K562 (cell line): Measurements from ENCODE around the gene CTNNA3. TPM values are rescaled to one million over a fixed set of nuclear protein-coding genes. Genes with fewer than 3 reads are reported as not detected.

Experiments
- ATAC-seq: fragments of 200-7000 bp; cut with Tn5 transposase; 3 replicates; pipeline ENCODE4 v1.9.1; 2020; ENCODE audit warnings: moderate library complexity
- BruUV-seq: library from RNA; stranded (reverse); fragments of 400-500 nt; replicated peaks from 2 replicates; lab custom pipeline; 2021; lab: Mats Ljungman, UMichigan
- CTCF ChIA-PET: fragments of 300-600 bp; formaldehyde crosslinking; extraction: SDS; loops from one replicate; lab custom pipeline; 2021; ENCODE audit warnings: low intra/inter-chr PET ratio; lab: Yijun Ruan, JAX
- POLR2A ChIA-PET: fragments of 300-600, 350-650 bp; sonication (Branson Sonifier 250); formaldehyde crosslinking; extraction: SDS; loops from one replicate; lab custom pipeline; 2021; ENCODE audit warnings: antibody characterized with exemption, inconsistent platforms; lab: Yijun Ruan, JAX
- DNase-seq, 4 experiments: peaks; one replicate each; pipeline versions ENCODE4 v3.0.0 to v3.0.0-alpha.2; 2011 to 2018; ENCODE audit warnings: low spot score in 3 of 4, mixed read lengths in 3 of 4; ENCODE audit errors: extremely low read depth in 1 of 4
- FAIRE-seq: peaks from 2 replicates; lab custom pipeline; 2011; peaks lifted over from hg19 to GRCh38; lab: Jason Lieb, UNC
- H2AFZ ChIP-seq: 2 replicates; pipeline ENCODE4 v1.6.0; 2011; ENCODE audit warnings: low read depth, low read length, control low read depth, inconsistent platforms
- H3K27ac ChIP-seq: fragments of 200-600 bp; 3 replicates; pipeline ENCODE4 v1.8.0; 2011; ENCODE audit warnings: low read depth, mild to moderate bottlenecking, control low read depth, inconsistent platforms, low read length, moderate library complexity, mixed read lengths; ENCODE audit errors: extremely low read depth
- H3K27me3 ChIP-seq, 2 experiments: fragments of 300-600 bp in 1 of 2; 2 replicates in 1 of 2; 3 replicates in 1 of 2; pipeline versions ENCODE4 v1.6.0 to v1.8.0; 2011; ENCODE audit warnings: inconsistent platforms in 2 of 2, low read length in 2 of 2, mild to moderate bottlenecking in 1 of 2, mixed read lengths in 1 of 2, moderate library complexity in 1 of 2; ENCODE audit not compliant: control insufficient read depth in 2 of 2, insufficient read depth in 2 of 2
- H3K36me3 ChIP-seq: fragments of 300-600 bp; 3 replicates; pipeline ENCODE4 v1.8.0; 2011; ENCODE audit warnings: mild to moderate bottlenecking, low read length, inconsistent platforms; ENCODE audit not compliant: control insufficient read depth, insufficient read depth
- H3K4me1 ChIP-seq, 2 experiments: fragments of 200-600 bp in 1 of 2; replicated peaks in 1 of 2; 2 replicates in 1 of 2; 3 replicates in 1 of 2; pipeline versions ENCODE4 v1.5.1 to v1.8.0; 2011; ENCODE audit warnings: inconsistent platforms in 2 of 2, low read length in 2 of 2, mild to moderate bottlenecking in 1 of 2, mixed read lengths in 1 of 2, moderate library complexity in 1 of 2; ENCODE audit not compliant: control insufficient read depth in 2 of 2, insufficient read depth in 2 of 2
- H3K4me2 ChIP-seq: 2 replicates; pipeline ENCODE4 v1.6.1; 2011; ENCODE audit warnings: low read length, control low read depth, inconsistent platforms, mixed read lengths; ENCODE audit not compliant: insufficient read depth
- H3K4me3 ChIP-seq: fragments of 200-600 bp; sonication (generic), shearing (Covaris generic); 2 replicates; pipeline ENCODE4 v1.5.1; 2016; ENCODE audit warnings: control low read depth, inconsistent platforms
- H3K79me2 ChIP-seq: fragments of 200-600 bp; 3 replicates; pipeline ENCODE4 v1.8.0; 2011; ENCODE audit warnings: low read length, inconsistent platforms; ENCODE audit not compliant: control insufficient read depth, insufficient read depth
- H3K9ac ChIP-seq, 2 experiments: 2 replicates each; pipeline versions ENCODE4 v1.6.0 to v1.6.1; 2011; ENCODE audit warnings: low read depth in 2 of 2, low read length in 2 of 2, control low read depth in 1 of 2, inconsistent platforms in 1 of 2, mild to moderate bottlenecking in 1 of 2, mixed read lengths in 1 of 2; ENCODE audit not compliant: insufficient read depth in 1 of 2
- H3K9me1 ChIP-seq: one replicate; pipeline ENCODE4 v1.6.0; 2011; ENCODE audit warnings: inconsistent platforms, mild to moderate bottlenecking, low read length, moderate library complexity; ENCODE audit not compliant: control insufficient read depth, insufficient read depth
- H3K9me3 ChIP-seq: replicated peaks from 2 replicates; pipeline ENCODE4 v1.5.1; 2011; ENCODE audit warnings: low read depth, low read length, inconsistent platforms; ENCODE audit not compliant: control insufficient read depth, insufficient read depth
- H4K20me1 ChIP-seq: replicated peaks from 2 replicates; pipeline ENCODE4 v1.6.1; 2011; ENCODE audit warnings: low read length, inconsistent platforms, mixed read lengths; ENCODE audit not compliant: control insufficient read depth, insufficient read depth
- ATF1 ChIP-seq, 2 experiments: fragments of 450-650 bp in 1 of 2; IDR thresholded peaks; 2 replicates each; pipeline ENCODE4 v1.6.1; 2016; ENCODE audit warnings: missing compliant biosample characterization in 1 of 2, missing genetic modification characterization in 1 of 2
- BRCA1 ChIP-seq, 2 experiments: fragments of 450-650 bp in 1 of 2; sonication (generic) in 1 of 2; formaldehyde crosslinking in 1 of 2; IDR thresholded peaks; 2 replicates each; pipeline versions ENCODE4 v1.5.0 to v1.6.1; 2017 to 2020; ENCODE audit warnings: mild to moderate bottlenecking in 1 of 2, missing genetic modification reagents in 1 of 2
- BRD4 ChIP-seq: fragments of 200-600 bp; sonication (generic); IDR thresholded peaks from 2 replicates; pipeline ENCODE4 v1.6.1; 2017; ENCODE audit warnings: inconsistent platforms
- CAMTA2 ChIP-seq: fragments of 250-450 bp; sonication (Bioruptor Pico); conservative IDR thresholded peaks from 2 replicates; pipeline ENCODE4 v1.5.1; 2022
- FOXP1 ChIP-seq: sonication (generic); formaldehyde crosslinking; IDR thresholded peaks from 2 replicates; pipeline ENCODE4 v1.8.0; 2022; ENCODE audit warnings: mild to moderate bottlenecking, missing genetic modification reagents
- GABPB1 ChIP-seq: sonication (generic); formaldehyde crosslinking; IDR thresholded peaks from 2 replicates; pipeline ENCODE4 v1.8.0; 2022; ENCODE audit warnings: mild to moderate bottlenecking, missing genetic modification reagents
- GTF2A2 ChIP-seq: IDR thresholded peaks from 2 replicates; pipeline ENCODE4 v1.6.1; 2016; ENCODE audit warnings: mild to moderate bottlenecking, missing genetic modification characterization, missing compliant biosample characterization
- KLF1 ChIP-seq: fragments of 450-650 bp; IDR thresholded peaks from 2 replicates; pipeline ENCODE4 v1.6.1; 2016; ENCODE audit warnings: missing genetic modification characterization, missing compliant biosample characterization
- PCBP1 ChIP-seq: fragments of 200-400 bp; formaldehyde crosslinking; IDR thresholded peaks from 2 replicates; pipeline ENCODE4 v1.6.1; 2018; ENCODE audit warnings: mild to moderate bottlenecking, low read depth, low read length; ENCODE audit not compliant: poor library complexity, severe bottlenecking
- PHB2 ChIP-seq: fragments of 450-650 bp; IDR thresholded peaks from 2 replicates; pipeline ENCODE4 v1.6.1; 2017; ENCODE audit warnings: low read depth
- POLR2A ChIP-seq: fragments of 450-650 bp; conservative IDR thresholded peaks from 2 replicates; pipeline ENCODE4 v1.6.1; 2016
- POLR2G ChIP-seq: fragments of 200-400 bp; formaldehyde crosslinking; IDR thresholded peaks from 2 replicates; pipeline ENCODE4 v1.6.1; 2017; ENCODE audit warnings: low read depth, mild to moderate bottlenecking, antibody characterized with exemption, low read length, moderate library complexity
- SMAD2 ChIP-seq: fragments of 150-350 bp; IDR thresholded peaks from 2 replicates; pipeline ENCODE4 v1.6.1; 2014; ENCODE audit warnings: low read depth, mild to moderate bottlenecking, low read length
- ZFP36 ChIP-seq: fragments of 150-350 bp; IDR thresholded peaks from 2 replicates; pipeline ENCODE4 v1.6.1; 2018; ENCODE audit warnings: low read length, low read depth; ENCODE audit not compliant: partially characterized antibody
- ZNF253 ChIP-seq: fragments of 250-450 bp; sonication (Bioruptor Pico); conservative IDR thresholded peaks from 2 replicates; pipeline ENCODE4 v1.6.1; 2021; ENCODE audit warnings: mild to moderate bottlenecking
- ZNF41 ChIP-seq: fragments of 250-450 bp; sonication (Bioruptor Pico); conservative IDR thresholded peaks from 2 replicates; pipeline ENCODE4 v1.4.0; 2020; ENCODE audit warnings: mild to moderate bottlenecking
- ZNF717 ChIP-seq: fragments of 250-450 bp; sonication (Bioruptor Pico); IDR thresholded peaks from 2 replicates; pipeline ENCODE4 v1.5.0; 2021
- ZNF79 ChIP-seq: fragments of 250-450 bp; sonication (Bioruptor Pico); IDR thresholded peaks from 2 replicates; pipeline ENCODE4 v1.4.0; 2020; ENCODE audit warnings: low read depth, mild to moderate bottlenecking, moderate library complexity
- WGBS: fragments of 100-300 bp; shearing (Covaris generic); methylation state at CpG from one replicate; pipeline ENCODE4 v1.1.6; 2016; ENCODE audit warnings: low coverage, mixed read lengths; ENCODE audit not compliant: insufficient coverage; ENCODE audit errors: missing lambda C conversion rate; 5-methylcytosine and 5-hydroxymethylcytosine counted together
- in situ Hi-C: fragments of 300-500 bp; cut with MboI; formaldehyde crosslinking; loops from 4 replicates; pipeline ENCODE4 v1.15.0; 2018; ENCODE audit warnings: inconsistent platforms, mixed read lengths
- intact Hi-C: fragments of 100-400 bp; cut with micrococcal nuclease; formaldehyde crosslinking; loops from 2 replicates; pipeline ENCODE4 v1.14.2; 2022
- polyA plus RNA-seq, 8 experiments: library from polyadenylated mRNA; depleted of rRNA in 4 of 8; stranded (reverse) in 5 of 8; unstranded in 3 of 8; fragments of >200 nt; fragmentation: Nextera tagmentation in 2 of 8; fragmentation: Illumina TruSeq in 1 of 8; extraction: Ambion mirVana in 2 of 8; extraction: Trizol in 1 of 8; gene quantifications; 2 replicates each; pipeline versions ENCODE4 v1.2.1 to v1.2.3, GENCODE V29; 2011 to 2014; ENCODE audit warnings: inconsistent platforms in 1 of 8, missing spikeins in 1 of 8
- total RNA-seq, 7 experiments: library from RNA; depleted of rRNA in 6 of 7; stranded (reverse); fragments of >200 nt in 6 of 7; fragmentation: Illumina TruSeq in 2 of 7; extraction: Trizol in 2 of 7; gene quantifications; 2 replicates each; pipeline versions ENCODE4 v1.2.1 to v1.2.3, GENCODE V29; 2011 to 2021; ENCODE audit warnings: low replicate concordance in 1 of 7
- TF ChIP-seq, protein P1 (sequence below): fragments of 450-650 bp; formaldehyde crosslinking; IDR thresholded peaks from 2 replicates; pipeline ENCODE4 v1.4.0; 2022; ENCODE audit warnings: mild to moderate bottlenecking, moderate library complexity
- TF ChIP-seq, protein P2 (sequence below), 2 experiments: fragments of 200-800 bp in 1 of 2; sonication (Bioruptor generic) in 1 of 2; sonication (generic) in 1 of 2; formaldehyde crosslinking in 1 of 2; IDR thresholded peaks in 1 of 2; conservative IDR thresholded peaks in 1 of 2; 2 replicates each; pipeline versions ENCODE4 v1.5.0 to v1.6.1; 2016 to 2020; ENCODE audit warnings: missing compliant biosample characterization in 1 of 2, missing genetic modification characterization in 1 of 2, missing genetic modification reagents in 1 of 2

CTNNA3 gene
- total and polyA plus RNA-seq, 9 of the 15 experiments (the other 6 are each of a cell fraction or from before 2014, with no cell fraction given) = 0.04 TPM; not detected in 8

DNA sequence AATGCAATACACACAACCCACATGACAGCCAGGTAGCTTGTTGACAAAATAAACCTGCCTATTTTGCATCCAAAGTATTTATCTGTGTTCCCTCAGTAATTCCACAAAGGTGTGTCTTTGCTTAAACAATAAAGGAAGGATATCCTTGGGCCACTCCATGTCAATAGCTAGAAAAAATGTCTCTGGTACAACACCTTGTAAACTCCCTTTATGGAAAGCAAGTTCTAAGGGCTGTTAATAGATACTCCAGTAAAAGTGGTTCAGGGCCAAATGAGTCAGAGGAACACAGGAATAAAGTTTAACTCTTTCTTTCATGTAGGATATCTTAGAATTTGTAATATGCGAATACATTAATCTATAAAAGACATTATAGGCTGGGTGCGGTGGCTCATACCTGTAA is 867.0 kb downstream of the CTNNA3 start:
- FAIRE-seq = no peak
- in situ Hi-C loops = no loop called here

GRCh38 chr10:66827353-66827752 is 868.6 kb downstream of the CTNNA3 start:
- 0% methylated on average over 1 of the region's 1 CpG for WGBS
- no peak for ATAC-seq
- no peak for TF ChIP-seq ZFP36
- no peak for TF ChIP-seq ZNF79 (CRISPR knock-in tag)
- no peak for TF ChIP-seq ZNF717 (CRISPR knock-in tag)
- no peak for TF ChIP-seq KLF1 (tag)
- no peak for TF ChIP-seq ZNF41 (CRISPR knock-in tag)
- TF ChIP-seq, protein P1, sequence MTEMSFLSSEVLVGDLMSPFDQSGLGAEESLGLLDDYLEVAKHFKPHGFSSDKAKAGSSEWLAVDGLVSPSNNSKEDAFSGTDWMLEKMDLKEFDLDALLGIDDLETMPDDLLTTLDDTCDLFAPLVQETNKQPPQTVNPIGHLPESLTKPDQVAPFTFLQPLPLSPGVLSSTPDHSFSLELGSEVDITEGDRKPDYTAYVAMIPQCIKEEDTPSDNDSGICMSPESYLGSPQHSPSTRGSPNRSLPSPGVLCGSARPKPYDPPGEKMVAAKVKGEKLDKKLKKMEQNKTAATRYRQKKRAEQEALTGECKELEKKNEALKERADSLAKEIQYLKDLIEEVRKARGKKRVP = no peak
- no peak for TF ChIP-seq GTF2A2
- no peak for TF ChIP-seq CAMTA2 (CRISPR knock-in tag)
- TF ChIP-seq BRCA1 (IDR thresholded peaks at IDR 0.05) = no peak
- TF ChIP-seq BRCA1 (CRISPR knock-in tag; IDR thresholded peaks at IDR 0.05) = no peak
- TF ChIP-seq PHB2 = no peak
- no peak for TF ChIP-seq POLR2G
- TF ChIP-seq, protein P2, sequence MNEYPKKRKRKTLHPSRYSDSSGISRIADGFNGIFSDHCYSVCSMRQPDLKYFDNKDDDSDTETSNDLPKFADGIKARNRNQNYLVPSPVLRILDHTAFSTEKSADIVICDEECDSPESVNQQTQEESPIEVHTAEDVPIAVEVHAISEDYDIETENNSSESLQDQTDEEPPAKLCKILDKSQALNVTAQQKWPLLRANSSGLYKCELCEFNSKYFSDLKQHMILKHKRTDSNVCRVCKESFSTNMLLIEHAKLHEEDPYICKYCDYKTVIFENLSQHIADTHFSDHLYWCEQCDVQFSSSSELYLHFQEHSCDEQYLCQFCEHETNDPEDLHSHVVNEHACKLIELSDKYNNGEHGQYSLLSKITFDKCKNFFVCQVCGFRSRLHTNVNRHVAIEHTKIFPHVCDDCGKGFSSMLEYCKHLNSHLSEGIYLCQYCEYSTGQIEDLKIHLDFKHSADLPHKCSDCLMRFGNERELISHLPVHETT (CRISPR knock-in tag; conservative IDR thresholded peaks at IDR 0.05 in 1 of 2, IDR thresholded peaks at IDR 0.05 in 1 of 2) = no peak
- no peak for TF ChIP-seq ZNF253

More for the DNA sequence above, 867.0 kb downstream of the CTNNA3 start:
- TF ChIP-seq PCBP1 = no peak
- TF ChIP-seq FOXP1 (CRISPR knock-in tag) = no peak
- no peak for TF ChIP-seq SMAD2
- TF ChIP-seq GABPB1 (CRISPR knock-in tag) = no peak
- TF ChIP-seq POLR2A = no peak
- no peak for TF ChIP-seq BRD4
- TF ChIP-seq ATF1 (CRISPR knock-in tag; IDR thresholded peaks at IDR 0.05) = no peak
- TF ChIP-seq ATF1 (tag; IDR thresholded peaks at IDR 0.05) = no peak
- Histone ChIP-seq H3K27ac (no peak overlapping the region), H3K9me3 (no peaks in the 10 kb centered on the region), H3K4me3 (no peak overlapping the region), H3K9ac (no peak overlapping the region), H3K9me1 (no peaks in the 10 kb centered on the region), H3K79me2 (no peaks in the 10 kb centered on the region), H3K36me3 (no peaks in the 10 kb centered on the region), H3K4me2 (no peak overlapping the region), H3K4me1 (no peaks in the 10 kb centered on the region), H3K27me3 (no peaks in the 10 kb centered on the region), H4K20me1 (no peaks in the 10 kb centered on the region), H2AFZ (no peak overlapping the region)
- ATAC-seq (no peak), DNase-seq (no peak)
- intact Hi-C loops = no loop called here
- BruUV-seq = no TSS peak
- ChIA-PET CTCF (no interaction called here), POLR2A (no interaction called here)
- WGBS = 4% methylated on average over 2 of the region's 2 CpGs

More at GRCh38 chr10:66827353-66827752, 868.6 kb downstream of the CTNNA3 start:
- H3K9ac ChIP-seq = no peak overlapping the region
- no peaks in the 10 kb centered on the region for H3K9me3 ChIP-seq
- no peaks in the 10 kb centered on the region for H3K36me3 ChIP-seq
- no peak overlapping the region for H3K4me2 ChIP-seq
- ChIA-PET CTCF (no interaction called here), POLR2A (no interaction called here)
- H3K9me1 ChIP-seq = no peaks in the 10 kb centered on the region
- no peak overlapping the region for H2AFZ ChIP-seq
- no peak overlapping the region for H3K4me3 ChIP-seq
- no peak overlapping the region for H3K27ac ChIP-seq
- in situ Hi-C loops = no loop called here
- H3K79me2 ChIP-seq = no peaks in the 10 kb centered on the region
- DNase-seq (no peak), FAIRE-seq (no peak)
- intact Hi-C loops = no loop called here
- H3K27me3 ChIP-seq = no peaks in the 10 kb centered on the region
- no TSS peak for BruUV-seq
- H4K20me1 ChIP-seq = no peaks in the 10 kb centered on the region
- H3K4me1 ChIP-seq = no peaks in the 10 kb centered on the region
